WTC11 (cell line): ENCODE results near the gene SPTLC2. TPM values are rescaled to one million over a fixed set of nuclear protein-coding genes. Genes with fewer than 3 reads are reported as not detected.

Experiments used
- ATAC-seq: fragments of 200-7000 bp; cut with Tn5 transposase; 2 replicates; pipeline ENCODE4 v1.10.0; 2021; ENCODE audit warnings: mild to moderate bottlenecking, moderate library complexity
- CTCF ChIA-PET: fragments of 300-600 bp; sonication (Branson Sonifier 250); formaldehyde crosslinking; loops from one replicate; lab custom pipeline; 2021; ENCODE audit warnings: antibody characterized with exemption; lab: Charles Lee
- POLR2A ChIA-PET: fragments of 350-600 bp; sonication (Branson Sonifier 250); formaldehyde crosslinking; loops from one replicate; lab custom pipeline; 2021; ENCODE audit warnings: antibody characterized with exemption; lab: Charles Lee
- DNase-seq: peaks from one replicate; pipeline ENCODE4 v3.0.0; 2021; ENCODE audit warnings: low spot score
- H3K27ac Mint-ChIP-seq: 2 replicates; pipeline ENCODE4 v1.8.0; 2021; ENCODE audit warnings: mixed read lengths
- H3K27me3 Mint-ChIP-seq: 2 replicates; pipeline ENCODE4 v1.8.0; 2021; ENCODE audit warnings: low read depth, mild to moderate bottlenecking, moderate library complexity, mixed read lengths
- H3K36me3 Mint-ChIP-seq: 2 replicates; pipeline ENCODE4 v1.8.0; 2021; ENCODE audit warnings: mixed read lengths
- H3K4me1 Mint-ChIP-seq: 2 replicates; pipeline ENCODE4 v1.8.0; 2022; ENCODE audit warnings: mixed read lengths
- H3K4me3 Mint-ChIP-seq: 2 replicates; pipeline ENCODE4 v1.8.0; 2021; ENCODE audit warnings: mild to moderate bottlenecking, moderate library complexity, mixed read lengths
- H3K9me3 Mint-ChIP-seq: 2 replicates; pipeline ENCODE4 v1.8.0; 2021; ENCODE audit warnings: mixed read lengths
- ATF1 ChIP-seq: sonication (generic); formaldehyde crosslinking; IDR thresholded peaks from 2 replicates; pipeline ENCODE4 v1.8.1; 2023; ENCODE audit warnings: mild to moderate bottlenecking, moderate library complexity, missing genetic modification reagents
- ATF6 ChIP-seq: sonication (generic); formaldehyde crosslinking; IDR thresholded peaks from 2 replicates; pipeline ENCODE4 v1.8.1; 2023; ENCODE audit warnings: mild to moderate bottlenecking, missing genetic modification reagents
- CREB1 ChIP-seq: sonication (generic); formaldehyde crosslinking; IDR thresholded peaks from 2 replicates; pipeline ENCODE4 v1.8.0; 2023; ENCODE audit warnings: mild to moderate bottlenecking, missing genetic modification reagents
- E2F5 ChIP-seq: sonication (generic); formaldehyde crosslinking; IDR thresholded peaks from 2 replicates; pipeline ENCODE4 v1.8.1; 2022; ENCODE audit warnings: mild to moderate bottlenecking, moderate library complexity, missing genetic modification reagents
- FOXJ3 ChIP-seq: sonication (generic); formaldehyde crosslinking; IDR thresholded peaks from 2 replicates; pipeline ENCODE4 v1.9.0; 2021; ENCODE audit warnings: missing genetic modification reagents, mild to moderate bottlenecking, borderline replicate concordance
- FOXP1 ChIP-seq: sonication (generic); formaldehyde crosslinking; IDR thresholded peaks from 2 replicates; pipeline ENCODE4 v1.8.0; 2022; ENCODE audit warnings: missing genetic modification reagents, mild to moderate bottlenecking, moderate library complexity, borderline replicate concordance
- GTF2I ChIP-seq: fragments of 250-450 bp; sonication (Bioruptor Pico); conservative IDR thresholded peaks from 2 replicates; pipeline ENCODE4 v1.4.0; 2021; ENCODE audit warnings: mild to moderate bottlenecking
- HMGA2 ChIP-seq: fragments of 250-450 bp; sonication (Bioruptor Pico); IDR thresholded peaks from 2 replicates; pipeline ENCODE4 v1.4.0; 2021; ENCODE audit warnings: mild to moderate bottlenecking, moderate library complexity
- IRF1 ChIP-seq: sonication (generic); formaldehyde crosslinking; IDR thresholded peaks from 2 replicates; pipeline ENCODE4 v1.8.0; 2023; ENCODE audit warnings: missing genetic modification reagents
- KAT7 ChIP-seq: sonication (generic); formaldehyde crosslinking; IDR thresholded peaks from 2 replicates; pipeline ENCODE4 v1.8.1; 2023; ENCODE audit warnings: missing genetic modification reagents, mild to moderate bottlenecking, borderline replicate concordance
- MAX ChIP-seq: sonication (generic); formaldehyde crosslinking; IDR thresholded peaks from 2 replicates; pipeline ENCODE4 v1.8.0; 2022; ENCODE audit warnings: mild to moderate bottlenecking, missing genetic modification reagents
- MXD4 ChIP-seq: fragments of 250-450 bp; sonication (Bioruptor Pico); IDR thresholded peaks from 2 replicates; pipeline ENCODE4 v1.8.0; 2021; ENCODE audit warnings: mild to moderate bottlenecking, moderate library complexity, borderline replicate concordance
- OVOL2 ChIP-seq: fragments of 250-450 bp; sonication (Bioruptor Pico); IDR thresholded peaks from 2 replicates; pipeline ENCODE4 v1.9.0; 2021; ENCODE audit warnings: mild to moderate bottlenecking, borderline replicate concordance
- TCF7 ChIP-seq: sonication (generic); formaldehyde crosslinking; IDR thresholded peaks from 2 replicates; pipeline ENCODE4 v1.8.0; 2022; ENCODE audit warnings: mild to moderate bottlenecking, low read depth, missing genetic modification reagents, moderate library complexity
- ZBTB43 ChIP-seq: sonication (generic); formaldehyde crosslinking; IDR thresholded peaks from 2 replicates; pipeline ENCODE4 v1.8.1; 2023; ENCODE audit warnings: mild to moderate bottlenecking, missing genetic modification reagents
- ZNF219 ChIP-seq: sonication (generic); formaldehyde crosslinking; IDR thresholded peaks from 2 replicates; pipeline ENCODE4 v1.8.0; 2023; ENCODE audit warnings: missing genetic modification reagents, mild to moderate bottlenecking, borderline replicate concordance
- ZNF232 ChIP-seq: sonication (generic); formaldehyde crosslinking; IDR thresholded peaks from 2 replicates; pipeline ENCODE4 v1.8.0; 2022; ENCODE audit warnings: mild to moderate bottlenecking, missing genetic modification reagents
- ZNF281 ChIP-seq: sonication (generic); formaldehyde crosslinking; IDR thresholded peaks from 2 replicates; pipeline ENCODE4 v1.8.0; 2023; ENCODE audit warnings: mild to moderate bottlenecking, missing genetic modification reagents
- ZNF396 ChIP-seq: fragments of 250-450 bp; sonication (Bioruptor Pico); IDR thresholded peaks from 2 replicates; pipeline ENCODE4 v1.8.0; 2021; ENCODE audit warnings: mild to moderate bottlenecking, moderate library complexity, borderline replicate concordance
- ZNF671 ChIP-seq: fragments of 250-450 bp; sonication (Bioruptor Pico); IDR thresholded peaks from 2 replicates; pipeline ENCODE4 v1.8.0; 2021; ENCODE audit warnings: mild to moderate bottlenecking
- total RNA-seq: library from RNA; stranded (reverse); gene quantifications from 3 replicates; pipeline ENCODE4 v1.2.3, GENCODE V29; 2021

SPTLC2 gene
- total RNA-seq, 1 experiment from 2014 or later, result 40.1 TPM

- TF ChIP-seq MAX (CRISPR knock-in tag), result no peak
- no peak for TF ChIP-seq GTF2I (CRISPR knock-in tag)
- TF ChIP-seq ZNF671, result no peak
- TF ChIP-seq FOXJ3 (CRISPR knock-in tag), result no peak
- TF ChIP-seq FOXP1 (CRISPR knock-in tag), result no peak
- H3K36me3 Mint-ChIP-seq, result peaks cover 21% of the 10 kb centered on the region
- ChIA-PET POLR2A (no interaction called here), CTCF (no interaction called here)
- peaks cover 6% of the 10 kb centered on the region; the same call in 1 of the 2 replicates for H3K4me1 Mint-ChIP-seq
- no peaks in the 10 kb centered on the region for H3K9me3 Mint-ChIP-seq
- no peaks in the 10 kb centered on the region for H3K27me3 Mint-ChIP-seq
- H3K4me3 Mint-ChIP-seq, result no peak overlapping the region
- DNase-seq (no peak), ATAC-seq (no peak)
- no peak overlapping the region for H3K27ac Mint-ChIP-seq
Observed at GRCh38 chr14:77562681-77563080, 53.8 kb downstream of the SPTLC2 start.

GRCh38 chr14:77561881-77562280 is 54.6 kb downstream of the SPTLC2 start:
- no peak overlapping the region for H3K4me3 Mint-ChIP-seq
- POLR2A ChIA-PET, result no interaction called here
- no peak for DNase-seq
- CTCF ChIA-PET, result interaction anchor here (0.5 kb wide), 1 partner anchor 695 kb away, joined by 3 read pairs; no protein-coding TSS in a partner anchor
- H3K27me3 Mint-ChIP-seq, result no peaks in the 10 kb centered on the region
- H3K36me3 Mint-ChIP-seq, result peaks cover 24% of the 10 kb centered on the region
- no peaks in the 10 kb centered on the region for H3K9me3 Mint-ChIP-seq
- TF ChIP-seq ZBTB43, result no peak
- TF ChIP-seq OVOL2 (CRISPR knock-in tag), result no peak
- TF ChIP-seq CREB1, result no peak
- TF ChIP-seq ZNF281 (CRISPR knock-in tag), result no peak
- no peak for TF ChIP-seq ATF1
- TF ChIP-seq ATF6 (CRISPR knock-in tag), result no peak
- no peak overlapping the region for H3K27ac Mint-ChIP-seq
- peaks cover 6% of the 10 kb centered on the region; the same call in 1 of the 2 replicates for H3K4me1 Mint-ChIP-seq
- ATAC-seq, result no peak

GRCh38 chr14:77559381-77559780 is 57.1 kb downstream of the SPTLC2 start:
- CTCF ChIA-PET, result no interaction called here
- Mint-ChIP-seq H3K36me3 (peaks cover 40% of the 10 kb centered on the region), H3K27me3 (no peaks in the 10 kb centered on the region)
- TF ChIP-seq ZNF219 (CRISPR knock-in tag) (no peak), OVOL2 (CRISPR knock-in tag) (no peak), KAT7 (CRISPR knock-in tag) (no peak), ZNF281 (CRISPR knock-in tag) (no peak), HMGA2 (CRISPR knock-in tag) (no peak), ZNF396 (CRISPR knock-in tag) (no peak), ZNF232 (no peak), E2F5 (CRISPR knock-in tag) (no peak), MXD4 (CRISPR knock-in tag) (no peak), TCF7 (no peak), MAX (CRISPR knock-in tag) (no peak), FOXP1 (CRISPR knock-in tag) (no peak), IRF1 (CRISPR knock-in tag) (no peak)

More at GRCh38 chr14:77559381-77559780, 57.1 kb downstream of the SPTLC2 start:
- DNase-seq (no peak), ATAC-seq (no peak)
- POLR2A ChIA-PET, result no interaction called here
- Mint-ChIP-seq H3K4me1 (no peaks in the 10 kb centered on the region), H3K9me3 (no peaks in the 10 kb centered on the region), H3K27ac (no peak overlapping the region), H3K4me3 (no peak overlapping the region)
